Heart left ventricle (tissue), 16 donors: ENCODE results near the gene PRXL2B. TPM values are rescaled to one million over a fixed set of nuclear protein-coding genes. Genes with fewer than 3 reads are reported as not detected.

Source experiments
- ATAC-seq, 4 donors: fragments of 200-7000 bp; cut with Tn5 transposase; one replicate each; pipeline ENCODE4 v1.9.1; 2020 to 2022; ENCODE audit warnings: moderate library complexity in 4 of 4, mild to moderate bottlenecking in 3 of 4, moderate number of reproducible peaks in 1 of 4
- DNase-seq, 5 donors: peaks; one replicate each; pipeline ENCODE4 v3.0.0-alpha.2; 2020
- H3K27ac ChIP-seq, 12 donors: fragments of 200-600 bp; sonication (generic) in 4 of 12; one replicate each; pipeline versions ENCODE4 v1.5.0 to v1.8.0; 2016 to 2022; ENCODE audit warnings: mild to moderate bottlenecking in 2 of 12
- H3K27me3 ChIP-seq, 9 donors: fragments of 200-600 bp; sonication (generic) in 2 of 9; one replicate each; pipeline versions ENCODE4 v1.5.1 to v1.8.0; 2016 to 2022; ENCODE audit warnings: mild to moderate bottlenecking in 3 of 9
- H3K36me3 ChIP-seq, 9 donors: fragments of 200-600 bp; sonication (generic) in 2 of 9; one replicate each; pipeline versions ENCODE4 v1.5.0 to v1.8.0; 2018 to 2022; ENCODE audit warnings: mild to moderate bottlenecking in 2 of 9
- H3K4me1 ChIP-seq, 12 donors: fragments of 200-600 bp; sonication (generic) in 4 of 12; one replicate each; pipeline versions ENCODE4 v1.5.0 to v1.8.0; 2016 to 2022; ENCODE audit warnings: mild to moderate bottlenecking in 3 of 12
- H3K4me3 ChIP-seq, 12 donors: fragments of 200-600 bp; sonication (generic) in 4 of 12; one replicate each; pipeline versions ENCODE4 v1.5.0 to v1.8.0; 2017 to 2022; ENCODE audit warnings: mild to moderate bottlenecking in 9 of 12, moderate library complexity in 4 of 12
- H3K9me3 ChIP-seq, 12 donors: fragments of 200-600 bp; sonication (generic) in 4 of 12; one replicate each; pipeline versions ENCODE4 v1.5.0 to v1.8.0; 2016 to 2022; ENCODE audit warnings: mild to moderate bottlenecking in 1 of 12
- CTCF ChIP-seq, 12 donors: fragments of 200-600 bp; sonication (generic) in 4 of 12; IDR thresholded peaks; one replicate each; pipeline versions ENCODE4 v1.5.0 to v1.8.0; 2018 to 2022; ENCODE audit warnings: antibody characterized with exemption in 12 of 12, mild to moderate bottlenecking in 5 of 12
- POLR2A ChIP-seq, 2 donors: fragments of 450-650 bp; IDR thresholded peaks; one replicate each; pipeline ENCODE4 v1.6.1; 2017; ENCODE audit warnings: antibody characterized with exemption in 2 of 2, mild to moderate bottlenecking in 2 of 2, moderate library complexity in 2 of 2
- WGBS, 4 donors: extraction: QIAGEN DNeasy Blood & Tissue Kit in 2 of 4; methylation state at CpG; one replicate each; pipeline versions ENCODE4 v1.1.5 to v1.1.7; 2013 to 2018; 5-methylcytosine and 5-hydroxymethylcytosine counted together
- intact Hi-C, 10 donors: fragments of 100-400 bp; cut with DNase I; formaldehyde crosslinking; loops; one replicate each; pipeline versions ENCODE4 v1.11.1 to v1.14.2; 2022
- polyA plus RNA-seq, 2 donors: library from polyadenylated mRNA; stranded (reverse); fragments of 200-250 nt; gene quantifications; one replicate each; pipeline ENCODE4 v1.2.3, GENCODE V29; 2013
- total RNA-seq, 9 donors: library from RNA; depleted of rRNA in 2 of 9; stranded (reverse); fragments of >200 nt in 2 of 9; fragmentation: NEBNext Ultra II Directional in 3 of 9; extraction: Animal tissue kit (Norgen Biotek cat#: 25700) in 3 of 9; gene quantifications; one replicate each; pipeline versions ENCODE4 v1.1.0 to v1.2.4, GENCODE V29; 2016 to 2023
- donor health status: ischemic (EF 13 %, LVEDD 7.1; RV severe dilation, severe dysfunction).
- donor health status: healthy with polysubstance abuse.
- donor health status: DM: no; HTN: yes; CAD: no.
- donor health status: DM: no; HTN: no; CAD: no.
- donor health status: ischemic (EF 25% LVEDD 6.9; RV normal size, moderate dysfunction).
- donor health status: ischemic (EF 25% LVEDD 5.7; RV mildly dilated, moderate dysfunction).
- donor health status: healthy.
- donor health status: DM: yes; HTN: yes; CAD: no.
- donor health status: ischemic (EF 35%, LVEDD 5.7; RV mildly dilated, moderate dysfunction).
- donor health status: nonischemic (EF 11% LVEDD 7.7; RV severe dilation, severe dysfunction).
- donor health status: DM: yes; HTN: yes; CAD: no.
- donor health status: PGD.
- donor health status: ischemic (EF 29% LVEDD 5.4; RV normal size, mild dysfunction).
- donor health status: nonischemic (EF 23%, LVEDD 6.1; RV moderate dilation, normal function).

The PRXL2B gene
- total and polyA plus RNA-seq, 11 donors, result 5.1 to 13.9 (median 7.9) TPM

- Histone ChIP-seq H3K27me3 (peaks cover 0 to 5% (median 0%) of the 10 kb centered on the region in 9 donors), H3K4me3 (no peak overlapping the region), H3K36me3 (peaks cover 0 to 63% (median 21%) of the 10 kb centered on the region in 9 donors), H3K27ac (no peak overlapping the region), H3K4me1 (peaks cover 0 to 49% (median 28%) of the 10 kb centered on the region in 12 donors), H3K9me3 (no peaks in the 10 kb centered on the region)
- intact Hi-C loops, result no loop called here
- no peak for ATAC-seq
- TF ChIP-seq POLR2A (IDR thresholded peaks at IDR 0.05), result no peak
- no peak for TF ChIP-seq CTCF (IDR thresholded peaks at IDR 0.05)
- 95 to 97% (median 96%) methylated on average over 4 to 6 of the region's 6 CpGs for WGBS, 4 donors
- DNase-seq, result no peak
These were observed 27.7 kb upstream of the PRXL2B start for GRCh38 chr1:2558861-2559260.

- ATAC-seq, result no peak
- H3K36me3 ChIP-seq, result peaks cover 0 to 64% (median 21%) of the 10 kb centered on the region in 9 donors
- DNase-seq, result no peak
- 78 to 87% (median 81%) methylated on average over 23 to 35 of the region's 35 CpGs for WGBS, 4 donors
- no peaks in the 10 kb centered on the region for H3K9me3 ChIP-seq
- no peak overlapping the region for H3K4me3 ChIP-seq
- intact Hi-C loops, result no loop called here
- no peak overlapping the region for H3K27ac ChIP-seq
- no peak for TF ChIP-seq POLR2A (IDR thresholded peaks at IDR 0.05)
- no peak for TF ChIP-seq CTCF (IDR thresholded peaks at IDR 0.05)
- H3K27me3 ChIP-seq, result peaks cover 0 to 5% (median 0%) of the 10 kb centered on the region in 9 donors
- peaks cover 0 to 43% (median 26%) of the 10 kb centered on the region in 12 donors for H3K4me1 ChIP-seq
These were observed 26.9 kb upstream of the PRXL2B start for GRCh38 chr1:2559509-2560298.

- DNase-seq, result no peak
- Histone ChIP-seq H3K9me3 (no peaks in the 10 kb centered on the region), H3K4me1 (peaks cover 0 to 35% (median 18%) of the 10 kb centered on the region in 12 donors), H3K36me3 (peaks cover 0 to 64% (median 21%) of the 10 kb centered on the region in 9 donors), H3K27me3 (no peaks in the 10 kb centered on the region), H3K4me3 (no peak overlapping the region), H3K27ac (no peak overlapping the region)
- no peak for ATAC-seq
- intact Hi-C loops, result no loop called here
- TF ChIP-seq CTCF (IDR thresholded peaks at IDR 0.05) (no peak), POLR2A (IDR thresholded peaks at IDR 0.05) (no peak)
- WGBS, 4 donors, result 87 to 91% (median 88%) methylated on average over 7 to 15 of the region's 15 CpGs
These were observed 26.1 kb upstream of the PRXL2B start for GRCh38 chr1:2560299-2561073.

GRCh38 chr1:2561446-2561845 is 25.1 kb upstream of the PRXL2B start:
- Histone ChIP-seq H3K9me3 (no peaks in the 10 kb centered on the region), H3K27ac (no peak overlapping the region), H3K36me3 (peaks cover 0 to 64% (median 21%) of the 10 kb centered on the region in 9 donors), H3K27me3 (peaks cover 0 to 3% (median 0%) of the 10 kb centered on the region in 9 donors), H3K4me1 (peaks cover 0 to 29% (median 14%) of the 10 kb centered on the region in 12 donors), H3K4me3 (no peak overlapping the region)
- intact Hi-C loops, result no loop called here
- DNase-seq, result no peak
- no peak for ATAC-seq
- 85 to 93% (median 88%) methylated on average over 11 of the region's 11 CpGs for WGBS, 4 donors
- TF ChIP-seq CTCF (IDR thresholded peaks at IDR 0.05) (no peak), POLR2A (IDR thresholded peaks at IDR 0.05) (no peak)
